ENCODE data around the gene HCST.

DNA sequence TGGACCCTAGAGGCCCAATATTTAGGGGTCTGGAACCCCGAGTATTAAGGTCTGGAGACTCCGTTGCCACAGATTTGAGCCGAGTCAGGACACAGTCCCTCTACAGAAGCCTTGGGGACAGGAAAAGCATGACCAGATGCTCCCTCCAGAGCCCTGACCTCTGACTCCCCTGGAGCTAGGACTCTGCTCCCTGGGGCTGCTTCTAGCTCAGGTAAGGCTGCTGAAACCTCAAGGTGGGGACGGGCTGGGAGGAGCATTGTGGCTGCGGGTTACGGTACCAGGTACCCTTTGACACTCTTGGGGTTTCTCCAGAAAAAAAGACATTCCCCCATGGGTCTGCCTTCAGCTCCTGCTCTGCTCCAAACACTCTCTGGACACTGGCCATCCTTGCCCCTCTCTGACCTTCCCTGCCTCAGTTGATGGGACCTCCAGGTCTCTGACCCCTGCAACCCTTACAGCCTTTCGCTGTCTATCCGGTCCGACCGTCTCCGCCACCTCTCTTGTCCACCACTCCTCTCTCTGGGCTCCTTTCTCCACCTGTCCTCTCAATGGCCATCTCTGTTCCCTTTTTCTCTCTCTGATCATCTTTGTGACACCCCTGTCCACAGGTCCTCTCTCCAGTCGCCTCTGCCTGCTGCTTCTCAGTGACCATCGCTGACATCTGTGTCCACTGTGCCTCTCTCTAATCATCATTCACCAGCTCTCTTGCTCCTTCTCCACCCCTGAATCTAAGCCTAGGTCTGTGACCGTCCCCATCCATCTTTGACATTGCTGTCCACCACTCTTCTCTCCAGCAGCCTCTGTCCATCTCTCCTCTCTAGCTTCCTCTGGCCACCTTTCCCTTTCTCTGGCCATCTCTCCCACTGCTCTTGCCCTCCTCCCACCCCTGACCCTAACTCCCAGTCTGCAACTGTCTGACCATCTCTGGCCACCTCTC, 35.3 kb downstream of the HCST start:
- TF ChIP-seq GATA2 (IDR thresholded peaks at IDR 0.05; ENCODE audit: low read depth, low read length) (no peak), GATA3 (IDR thresholded peaks at IDR 0.05; ENCODE audit: low read depth, low read length) (no peak)

Data from SH-SY5Y (cell line).